ENCODE data around the gene COL20A1.

The COL20A1 gene

DNA sequence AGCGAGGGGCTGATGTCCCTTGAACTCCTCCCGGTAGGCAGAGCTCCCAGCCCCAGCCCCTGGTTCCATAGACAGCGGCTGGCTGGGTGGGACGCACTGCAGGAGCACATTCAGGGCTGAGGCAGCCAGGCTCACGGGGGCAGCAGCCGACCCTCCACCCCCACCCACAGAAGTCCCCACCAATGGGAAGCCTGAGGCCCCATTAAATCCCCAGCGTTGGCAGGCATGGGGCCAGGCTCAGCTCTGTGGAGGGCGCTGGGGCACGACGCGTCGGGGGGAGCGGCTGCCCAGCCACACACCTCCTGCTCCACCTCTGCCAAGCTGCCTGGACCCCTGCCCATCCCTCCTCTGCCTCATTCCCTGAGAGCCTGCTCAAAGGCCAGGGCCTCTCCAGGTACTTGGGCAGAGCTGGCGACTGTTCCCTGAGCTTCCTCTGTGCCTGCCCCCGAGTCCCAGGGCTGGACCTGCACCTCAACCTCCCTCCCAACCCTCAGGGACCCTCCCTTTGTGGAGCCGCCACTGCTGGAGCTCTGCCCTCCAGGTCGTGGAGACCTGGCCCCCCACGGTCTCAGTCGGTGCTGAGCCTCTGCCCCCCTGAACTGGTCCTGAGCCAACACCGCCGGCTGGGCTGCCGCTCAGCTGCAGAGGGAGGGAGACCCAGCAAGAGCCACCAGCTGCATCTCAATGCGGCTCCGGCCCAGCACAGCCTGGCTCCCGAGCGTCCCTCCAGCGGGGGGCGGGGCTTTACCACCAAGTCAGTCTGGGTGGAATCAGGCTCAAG lies 59.0 kb downstream of the COL20A1 start:
- TF ChIP-seq, protein P1, sequence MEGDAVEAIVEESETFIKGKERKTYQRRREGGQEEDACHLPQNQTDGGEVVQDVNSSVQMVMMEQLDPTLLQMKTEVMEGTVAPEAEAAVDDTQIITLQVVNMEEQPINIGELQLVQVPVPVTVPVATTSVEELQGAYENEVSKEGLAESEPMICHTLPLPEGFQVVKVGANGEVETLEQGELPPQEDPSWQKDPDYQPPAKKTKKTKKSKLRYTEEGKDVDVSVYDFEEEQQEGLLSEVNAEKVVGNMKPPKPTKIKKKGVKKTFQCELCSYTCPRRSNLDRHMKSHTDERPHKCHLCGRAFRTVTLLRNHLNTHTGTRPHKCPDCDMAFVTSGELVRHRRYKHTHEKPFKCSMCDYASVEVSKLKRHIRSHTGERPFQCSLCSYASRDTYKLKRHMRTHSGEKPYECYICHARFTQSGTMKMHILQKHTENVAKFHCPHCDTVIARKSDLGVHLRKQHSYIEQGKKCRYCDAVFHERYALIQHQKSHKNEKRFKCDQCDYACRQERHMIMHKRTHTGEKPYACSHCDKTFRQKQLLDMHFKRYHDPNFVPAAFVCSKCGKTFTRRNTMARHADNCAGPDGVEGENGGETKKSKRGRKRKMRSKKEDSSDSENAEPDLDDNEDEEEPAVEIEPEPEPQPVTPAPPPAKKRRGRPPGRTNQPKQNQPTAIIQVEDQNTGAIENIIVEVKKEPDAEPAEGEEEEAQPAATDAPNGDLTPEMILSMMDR (IDR thresholded peaks at IDR 0.05) = no peak

DNA sequence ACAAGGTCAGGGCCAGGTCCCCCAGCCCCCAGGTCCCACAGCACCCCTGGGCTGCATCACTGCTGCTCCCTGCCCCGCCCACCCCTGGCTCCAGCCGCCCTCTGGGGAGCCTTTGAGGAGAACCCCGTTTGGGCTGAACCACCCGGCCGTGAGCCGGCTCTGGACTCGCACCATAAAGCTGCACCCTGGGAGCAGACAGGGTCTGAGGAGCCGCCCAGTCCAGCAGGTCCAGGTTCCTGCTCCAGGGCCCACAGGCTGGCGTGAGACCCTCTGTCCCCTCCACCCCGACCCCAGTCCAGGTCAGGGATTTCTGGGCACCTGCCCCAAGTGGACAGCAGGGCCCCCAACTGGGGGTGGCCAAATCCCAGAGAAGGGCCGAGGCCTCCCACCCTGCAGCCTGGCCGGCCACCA lies 59.8 kb downstream of the COL20A1 start:
- TF ChIP-seq, protein P1 (IDR thresholded peaks at IDR 0.05) = no peak

DNA sequence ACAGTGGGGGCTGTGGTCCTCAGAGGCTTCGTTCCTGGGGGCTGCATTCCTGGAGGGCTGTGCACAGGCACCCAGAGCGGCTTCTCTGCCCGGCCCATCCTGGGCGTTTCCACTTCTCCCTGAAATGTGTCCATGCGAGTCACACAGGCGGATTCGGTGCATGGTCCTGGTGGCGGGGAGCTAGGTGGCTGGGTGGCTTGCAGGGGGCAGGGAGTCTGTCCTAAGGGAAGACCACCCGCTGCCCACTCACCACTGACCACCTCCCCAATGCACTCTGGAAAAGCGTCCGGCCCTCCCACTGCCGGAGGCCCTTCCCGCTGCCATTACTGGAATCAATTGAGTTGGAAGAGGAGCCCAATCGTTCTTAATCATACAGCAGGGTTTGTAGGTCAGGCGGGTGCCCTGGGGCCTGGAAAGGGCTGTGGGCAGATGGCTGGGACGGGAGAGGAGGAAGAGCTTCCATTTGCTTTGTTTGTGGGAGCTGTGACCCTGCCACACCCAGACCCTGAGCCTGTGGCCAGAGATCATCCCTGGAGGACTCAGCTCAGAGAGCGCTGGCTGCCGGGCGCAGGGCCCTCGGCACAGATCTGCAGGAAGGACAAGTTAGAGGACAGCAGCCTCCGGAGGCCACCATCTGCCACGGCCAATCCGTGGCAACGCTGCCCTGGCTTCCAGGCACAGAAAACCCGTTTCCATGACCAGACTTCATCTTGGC lies 61.8 kb downstream of the COL20A1 start:
- TF ChIP-seq, protein P1 (IDR thresholded peaks at IDR 0.05) = no peak

DNA sequence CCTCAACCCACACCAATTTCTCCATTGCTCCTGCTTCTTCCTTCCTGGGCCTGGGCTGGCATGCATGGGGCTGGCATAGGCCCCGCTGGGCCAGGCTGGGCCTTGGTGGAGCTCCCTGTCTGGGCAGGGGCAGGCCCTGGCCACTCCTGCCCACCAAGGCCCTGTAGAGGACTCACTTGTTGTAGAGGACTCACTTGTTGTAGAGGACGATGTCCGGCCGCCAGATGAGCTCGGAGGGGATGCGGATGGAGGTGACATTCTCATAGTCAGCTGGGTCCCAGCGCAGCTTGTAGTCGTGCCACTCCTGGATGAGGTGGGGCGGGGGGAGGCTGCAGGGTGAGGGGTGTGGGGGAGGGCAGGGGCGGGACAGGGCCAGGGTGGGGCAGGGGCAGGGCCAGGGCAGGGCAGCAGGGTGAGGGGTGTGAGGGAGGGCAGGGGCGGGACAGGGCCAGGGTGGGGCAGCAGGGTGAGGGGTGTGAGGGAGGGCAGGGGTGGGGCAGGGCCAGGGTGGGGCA lies 62.9 kb downstream of the COL20A1 start:
- TF ChIP-seq, protein P1 (IDR thresholded peaks at IDR 0.05) = no peak

DNA sequence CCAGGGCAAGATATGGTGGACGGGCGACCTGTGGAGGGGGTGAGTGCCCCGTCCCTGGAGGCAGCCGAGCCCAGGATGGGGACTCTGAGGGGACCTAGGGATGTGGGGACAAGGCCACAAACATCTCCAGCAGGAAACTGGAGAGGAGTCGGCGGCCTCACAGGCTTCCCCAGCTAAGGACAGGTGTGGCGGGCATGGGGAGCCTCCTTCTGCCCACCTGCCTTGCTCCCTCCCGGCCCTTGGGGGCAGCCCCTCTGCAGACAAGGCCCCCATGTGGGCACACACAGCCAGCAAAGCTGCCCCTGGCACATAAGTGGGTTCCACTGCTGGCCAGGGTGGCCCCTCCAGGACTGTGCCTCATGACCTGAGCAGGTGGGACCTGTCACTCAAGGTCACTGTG lies 63.5 kb downstream of the COL20A1 start:
- TF ChIP-seq, protein P1 (IDR thresholded peaks at IDR 0.05) = no peak

DNA sequence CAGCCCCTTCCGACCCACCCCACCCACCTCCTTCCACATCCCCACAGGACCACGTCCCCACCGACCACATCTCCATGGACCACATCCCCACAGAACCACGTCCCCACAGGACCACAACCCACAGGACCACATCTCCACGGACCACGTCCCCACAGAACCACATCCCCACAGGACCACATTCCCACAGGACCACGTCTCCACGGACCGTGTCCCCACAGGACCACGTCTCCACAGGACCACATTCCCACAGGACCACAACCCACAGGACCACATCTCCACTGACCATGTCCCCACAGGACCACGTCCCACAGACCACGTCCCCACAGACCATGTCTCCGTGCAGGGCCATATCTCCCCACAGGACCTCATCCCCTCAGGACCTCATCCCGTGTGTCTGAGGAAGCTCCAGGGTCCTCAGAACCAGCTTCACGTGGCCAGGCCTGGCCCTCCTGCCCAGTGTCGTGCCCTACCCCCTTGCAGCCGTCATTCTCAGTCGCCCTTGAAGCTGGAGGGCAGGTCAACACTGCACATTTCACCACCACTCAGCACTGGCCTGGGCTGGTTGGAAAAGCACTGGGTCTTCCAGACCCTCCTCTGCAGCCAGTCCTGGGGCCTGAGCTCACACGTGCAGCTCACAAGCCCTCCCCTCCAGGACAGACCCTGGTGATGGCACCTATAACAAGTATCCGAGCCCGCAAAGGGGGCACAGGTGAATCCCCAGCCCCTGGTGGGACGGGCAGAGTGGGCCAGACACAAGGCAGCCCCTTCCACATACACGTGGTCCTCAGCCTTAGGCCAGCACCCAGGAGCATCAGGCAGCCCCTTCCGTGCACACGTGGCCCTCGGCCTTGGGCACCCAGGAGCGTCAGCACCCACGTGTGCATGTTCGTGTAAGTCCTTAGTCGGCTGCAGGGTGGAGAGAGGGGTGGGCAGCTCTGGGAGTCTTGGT lies 64.2 kb downstream of the COL20A1 start:
- TF ChIP-seq, protein P1 (IDR thresholded peaks at IDR 0.05) = no peak
